Endothelial cell of umbilical vein (primary cell): ENCODE measurements around the gene DCHS2. TPM values are rescaled to one million over a fixed set of nuclear protein-coding genes. Genes with fewer than 3 reads are reported as not detected.

Experiments
- BruUV-seq: library from RNA; stranded (reverse); fragments of 400-500 nt; replicated peaks from 2 replicates; lab custom pipeline; 2021; lab: Mats Ljungman, UMichigan
- CTCF ChIA-PET: fragments of 300-600, 350-600 bp; sonication (Branson Sonifier 250); formaldehyde crosslinking; loops from one replicate; lab custom pipeline; 2021; ENCODE audit warnings: antibody characterized with exemption, inconsistent platforms; lab: Charles Lee
- POLR2A ChIA-PET: fragments of 300-600, 350-600 bp; sonication (Branson Sonifier 250); formaldehyde crosslinking; loops from one replicate; lab custom pipeline; 2021; ENCODE audit warnings: antibody characterized with exemption, inconsistent platforms; lab: Charles Lee
- DNase-seq: peaks from one replicate; pipeline ENCODE4 v3.0.0-alpha.2; 2011; ENCODE audit warnings: low read depth, low spot score
- FAIRE-seq: peaks from 2 replicates; lab custom pipeline; 2011; peaks lifted over from hg19 to GRCh38; lab: Jason Lieb, UNC
- H2AFZ ChIP-seq: 2 replicates; pipeline ENCODE4 v1.6.0; 2012; ENCODE audit warnings: low read depth, low read length, control low read depth, inconsistent platforms
- H3K27ac ChIP-seq: 2 replicates; pipeline ENCODE4 v1.5.1; 2011; ENCODE audit warnings: low read depth, mild to moderate bottlenecking, control low read depth, low read length, moderate library complexity; ENCODE audit not compliant: insufficient read depth
- H3K27me3 ChIP-seq, 2 experiments: 2 replicates each; pipeline versions ENCODE4 v1.6.0 to v1.6.1; 2011; ENCODE audit warnings: low read length in 2 of 2, mixed read lengths in 1 of 2; ENCODE audit not compliant: control insufficient read depth in 2 of 2, insufficient read depth in 2 of 2
- H3K36me3 ChIP-seq, 2 experiments: 2 replicates in 1 of 2; 3 replicates in 1 of 2; pipeline ENCODE4 v1.5.1; 2011; ENCODE audit warnings: low read length in 2 of 2, mild to moderate bottlenecking in 1 of 2, moderate library complexity in 1 of 2; ENCODE audit not compliant: control insufficient read depth in 2 of 2, insufficient read depth in 2 of 2; ENCODE audit errors: extremely low read depth in 1 of 2
- H3K4me1 ChIP-seq: 3 replicates; pipeline ENCODE4 v1.5.1; 2011; ENCODE audit warnings: mild to moderate bottlenecking, low read length; ENCODE audit not compliant: control insufficient read depth, insufficient read depth; ENCODE audit errors: extremely low read depth
- H3K4me2 ChIP-seq: 2 replicates; pipeline ENCODE4 v1.6.1; 2011; ENCODE audit warnings: low read length, control low read depth, mixed read lengths; ENCODE audit not compliant: insufficient read depth
- H3K4me3 ChIP-seq, 3 experiments: fragments of 200-600 bp in 1 of 3; sonication (generic), shearing (Covaris generic) in 1 of 3; replicated peaks in 1 of 3; 2 replicates each; pipeline ENCODE4 v1.5.1; 2011 to 2016; ENCODE audit warnings: control low read depth in 3 of 3, low read length in 3 of 3, mild to moderate bottlenecking in 2 of 3, inconsistent platforms in 1 of 3, low read depth in 1 of 3, moderate library complexity in 1 of 3; ENCODE audit not compliant: insufficient read depth in 1 of 3
- H3K79me2 ChIP-seq: 2 replicates; pipeline ENCODE4 v1.6.0; 2012; ENCODE audit warnings: low read length, inconsistent platforms; ENCODE audit not compliant: control insufficient read depth, insufficient read depth
- H3K9ac ChIP-seq: replicated peaks from 2 replicates; pipeline ENCODE3; 2011; ENCODE audit warnings: low read length, control low read depth; ENCODE audit not compliant: insufficient read depth; ENCODE audit errors: extremely low read depth
- H3K9me1 ChIP-seq: replicated peaks from 3 replicates; pipeline ENCODE4 v1.6.0; 2011; ENCODE audit warnings: mild to moderate bottlenecking, low read length; ENCODE audit not compliant: control insufficient read depth, insufficient read depth; ENCODE audit errors: extremely low read depth
- H3K9me3 ChIP-seq: replicated peaks from 2 replicates; pipeline ENCODE4 v1.5.1; 2012; ENCODE audit warnings: low read length, inconsistent platforms; ENCODE audit not compliant: control insufficient read depth, insufficient read depth
- H4K20me1 ChIP-seq: replicated peaks from 2 replicates; pipeline ENCODE3; 2011; ENCODE audit warnings: mild to moderate bottlenecking, low read length; ENCODE audit not compliant: control insufficient read depth, insufficient read depth; ENCODE audit errors: extremely low read depth
- EZH2 ChIP-seq: IDR thresholded peaks from 2 replicates; pipeline ENCODE4 v1.6.1; 2012; ENCODE audit warnings: borderline replicate concordance, low read depth, mild to moderate bottlenecking, moderate library complexity, low read length, inconsistent platforms; ENCODE audit not compliant: severe bottlenecking
- FOS ChIP-seq: IDR thresholded peaks from 2 replicates; pipeline ENCODE4 v1.6.1; 2011; ENCODE audit warnings: mild to moderate bottlenecking, low read length, moderate library complexity, borderline replicate concordance; ENCODE audit not compliant: insufficient read depth
- GATA2 ChIP-seq: IDR thresholded peaks from 2 replicates; pipeline ENCODE4 v1.7.0; 2011; ENCODE audit warnings: low read depth, mild to moderate bottlenecking, moderate library complexity, mixed read lengths, low read length; ENCODE audit not compliant: insufficient read length, insufficient read depth
- JUN ChIP-seq: IDR thresholded peaks from 2 replicates; pipeline ENCODE4 v1.6.1; 2011; ENCODE audit warnings: borderline replicate concordance, low read depth; ENCODE audit not compliant: insufficient read length, insufficient read depth
- MAX ChIP-seq: IDR thresholded peaks from 2 replicates; pipeline ENCODE4 v1.6.1; 2011; ENCODE audit not compliant: insufficient read depth, insufficient read length
- MYC ChIP-seq: IDR thresholded peaks from one replicate; pipeline ENCODE4 v1.6.1; 2011; ENCODE audit warnings: mild to moderate bottlenecking, low read depth, low read length
- POLR2A ChIP-seq: IDR thresholded peaks from 2 replicates; pipeline ENCODE4 v1.6.1; 2012; ENCODE audit warnings: low read depth, mild to moderate bottlenecking, control low read depth, low read length
- POLR2AphosphoS5 ChIP-seq: IDR thresholded peaks from 2 replicates; pipeline ENCODE4 v1.6.1; 2012; ENCODE audit warnings: low read depth, mild to moderate bottlenecking, control low read depth, low read length, moderate library complexity; ENCODE audit not compliant: insufficient read depth
- dilution Hi-C: fragments of 300-500 bp; cut with MboI; formaldehyde crosslinking; loops from one replicate; pipeline ENCODE4 v1.15.0; 2019; ENCODE audit warnings: low sequenced_read_pairs; ENCODE audit not compliant: extremely low pct_ligation_motif_present
- intact Hi-C: fragments of 100-400 bp; cut with micrococcal nuclease; formaldehyde crosslinking; loops from one replicate; pipeline ENCODE4 v1.10.0; 2022
- polyA plus RNA-seq, 4 experiments: library from polyadenylated mRNA; depleted of rRNA in 3 of 4; stranded (reverse) in 3 of 4; unstranded in 1 of 4; fragments of >200 nt; gene quantifications; 2 replicates each; pipeline versions ENCODE4 v1.2.1 to v1.2.3, GENCODE V29; 2011 to 2012; ENCODE audit warnings: missing spikeins in 1 of 4
- total RNA-seq: library from RNA; stranded (reverse); gene quantifications from 2 replicates; pipeline ENCODE4 v1.2.3, GENCODE V29; 2021
- TF ChIP-seq, protein P1 (sequence below), 2 donors: IDR thresholded peaks; 1 replicate in 1 of 2; 2 replicates in 1 of 2; pipeline ENCODE4 v1.5.1; 2011; ENCODE audit warnings: low read length in 2 of 2, mild to moderate bottlenecking in 2 of 2, moderate library complexity in 2 of 2, control low read depth in 1 of 2, inconsistent platforms in 1 of 2, low read depth in 1 of 2; ENCODE audit not compliant: insufficient read depth in 1 of 2; ENCODE audit errors: extremely low read depth in 1 of 2

Gene DCHS2
- total and polyA plus RNA-seq, 2 donors (not counting 3 experiments of a cell fraction or from before 2014, with no cell fraction given) = not detected

DNA sequence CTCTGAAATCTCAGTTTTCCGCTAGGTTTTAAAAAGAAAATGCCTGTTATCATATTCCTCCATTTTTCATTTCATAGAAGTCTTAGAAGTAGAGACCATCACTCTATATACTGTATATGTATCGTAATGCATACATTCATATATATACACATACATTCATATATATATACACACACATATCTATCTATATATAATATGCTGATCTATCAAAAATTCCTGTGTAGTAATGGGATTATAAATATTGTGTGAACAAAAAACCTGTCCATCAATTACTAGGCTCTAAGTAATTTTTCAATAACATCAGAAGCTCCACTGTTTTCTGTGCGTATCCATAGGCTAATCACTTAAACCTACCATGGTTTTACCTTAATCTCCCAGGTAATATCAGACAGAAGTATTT is 150.2 kb downstream of the DCHS2 start:
- ChIA-PET POLR2A (no interaction called here), CTCF (no interaction called here)
- FAIRE-seq = no peak
- H3K27ac ChIP-seq = no peak overlapping the region
- no peak overlapping the region for H3K9ac ChIP-seq
- dilution Hi-C loops (no loop called here), intact Hi-C loops (no loop called here)
- no peaks in the 10 kb centered on the region for H3K36me3 ChIP-seq
- H3K9me1 ChIP-seq = no peaks in the 10 kb centered on the region
- no peak overlapping the region for H2AFZ ChIP-seq
- TF ChIP-seq JUN = no peak
- TF ChIP-seq MYC = no peak
- TF ChIP-seq POLR2AphosphoS5 = no peak
- TF ChIP-seq GATA2 = no peak
- TF ChIP-seq, protein P1, sequence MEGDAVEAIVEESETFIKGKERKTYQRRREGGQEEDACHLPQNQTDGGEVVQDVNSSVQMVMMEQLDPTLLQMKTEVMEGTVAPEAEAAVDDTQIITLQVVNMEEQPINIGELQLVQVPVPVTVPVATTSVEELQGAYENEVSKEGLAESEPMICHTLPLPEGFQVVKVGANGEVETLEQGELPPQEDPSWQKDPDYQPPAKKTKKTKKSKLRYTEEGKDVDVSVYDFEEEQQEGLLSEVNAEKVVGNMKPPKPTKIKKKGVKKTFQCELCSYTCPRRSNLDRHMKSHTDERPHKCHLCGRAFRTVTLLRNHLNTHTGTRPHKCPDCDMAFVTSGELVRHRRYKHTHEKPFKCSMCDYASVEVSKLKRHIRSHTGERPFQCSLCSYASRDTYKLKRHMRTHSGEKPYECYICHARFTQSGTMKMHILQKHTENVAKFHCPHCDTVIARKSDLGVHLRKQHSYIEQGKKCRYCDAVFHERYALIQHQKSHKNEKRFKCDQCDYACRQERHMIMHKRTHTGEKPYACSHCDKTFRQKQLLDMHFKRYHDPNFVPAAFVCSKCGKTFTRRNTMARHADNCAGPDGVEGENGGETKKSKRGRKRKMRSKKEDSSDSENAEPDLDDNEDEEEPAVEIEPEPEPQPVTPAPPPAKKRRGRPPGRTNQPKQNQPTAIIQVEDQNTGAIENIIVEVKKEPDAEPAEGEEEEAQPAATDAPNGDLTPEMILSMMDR (IDR thresholded peaks at IDR 0.05; ENCODE audit: extremely low read depth in 1 of 2, insufficient read depth in 1 of 2, low read depth in 1 of 2, low read length in 2 of 2) = no peak
- no peak for TF ChIP-seq FOS
- TF ChIP-seq EZH2 = no peak
- TF ChIP-seq MAX = no peak
- TF ChIP-seq POLR2A = no peak
- DNase-seq = no peak
- no peak overlapping the region for H3K4me3 ChIP-seq
- H3K9me3 ChIP-seq = no peaks in the 10 kb centered on the region
- H3K4me2 ChIP-seq = no peak overlapping the region
- H4K20me1 ChIP-seq = no peaks in the 10 kb centered on the region
- BruUV-seq = no TSS peak
- H3K27me3 ChIP-seq = no peaks in the 10 kb centered on the region
- no peaks in the 10 kb centered on the region for H3K79me2 ChIP-seq
- H3K4me1 ChIP-seq = no peaks in the 10 kb centered on the region
